Tibial artery (tissue), 4 donors: ENCODE results near the gene LTBR.

Experiments used
- DNase-seq, 2 donors: peaks; one replicate each; pipeline ENCODE4 v3.0.0-alpha.2; 2019
- H3K27ac ChIP-seq, 2 donors: fragments of 200-600 bp; sonication (generic) in 1 of 2; 1 replicate in 1 of 2; 2 replicates in 1 of 2; pipeline ENCODE4 v1.5.1; 2018 to 2019; ENCODE audit warnings: mild to moderate bottlenecking in 1 of 2
- H3K27me3 ChIP-seq, 2 donors: fragments of 200-600 bp; sonication (generic) in 1 of 2; one replicate each; pipeline versions ENCODE4 v1.5.1 to v1.6.0; 2016 to 2019
- H3K36me3 ChIP-seq, 3 donors: fragments of 200-600 bp; sonication (generic) in 2 of 3; one replicate each; pipeline ENCODE4 v1.5.1; 2016 to 2019; ENCODE audit warnings: mild to moderate bottlenecking in 2 of 3
- H3K4me1 ChIP-seq, 4 donors: fragments of 200-600 bp; sonication (generic) in 2 of 4; 1 replicate in 3 of 4; 2 replicates in 1 of 4; pipeline ENCODE4 v1.5.1; 2016 to 2019
- H3K4me3 ChIP-seq, 2 donors: fragments of 200-600 bp; sonication (generic) in 1 of 2; 1 replicate in 1 of 2; 2 replicates in 1 of 2; pipeline ENCODE4 v1.5.1; 2018 to 2019; ENCODE audit warnings: mild to moderate bottlenecking in 2 of 2
- H3K9me3 ChIP-seq, 3 donors: fragments of 200-600 bp; sonication (generic) in 1 of 3; one replicate each; pipeline ENCODE4 v1.5.1; 2016 to 2019
- intact Hi-C: fragments of 100-400 bp; cut with DNase I; formaldehyde crosslinking; loops from one replicate; pipeline ENCODE4 v1.15.0; 2023; ENCODE audit warnings: low total_unique reads
- TF ChIP-seq, protein P1 (sequence below), 2 experiments: fragments of 200-600 bp in 1 of 2; fragments of 450-650 bp in 1 of 2; IDR thresholded peaks; one replicate each; pipeline ENCODE4 v1.5.1; 2017 to 2019; ENCODE audit warnings: antibody characterized with exemption in 2 of 2, mild to moderate bottlenecking in 1 of 2, moderate library complexity in 1 of 2

The LTBR gene

GRCh38 chr12:6352193-6353173 is 31.5 kb upstream of the LTBR start:
- intact Hi-C loops = no loop called here
- Histone ChIP-seq H3K27me3 (no peaks in the 10 kb centered on the region), H3K27ac (peak overlapping the region in 1 of 2 donors; percentile 21), H3K4me1 (peaks cover 0 to 17% (median 8%) of the 10 kb centered on the region in 4 donors), H3K36me3 (peaks cover 0 to 4% (median 0%) of the 10 kb centered on the region in 3 donors), H3K9me3 (no peaks in the 10 kb centered on the region), H3K4me3 (no peak overlapping the region)
- DNase-seq = no peak
- TF ChIP-seq, protein P1, sequence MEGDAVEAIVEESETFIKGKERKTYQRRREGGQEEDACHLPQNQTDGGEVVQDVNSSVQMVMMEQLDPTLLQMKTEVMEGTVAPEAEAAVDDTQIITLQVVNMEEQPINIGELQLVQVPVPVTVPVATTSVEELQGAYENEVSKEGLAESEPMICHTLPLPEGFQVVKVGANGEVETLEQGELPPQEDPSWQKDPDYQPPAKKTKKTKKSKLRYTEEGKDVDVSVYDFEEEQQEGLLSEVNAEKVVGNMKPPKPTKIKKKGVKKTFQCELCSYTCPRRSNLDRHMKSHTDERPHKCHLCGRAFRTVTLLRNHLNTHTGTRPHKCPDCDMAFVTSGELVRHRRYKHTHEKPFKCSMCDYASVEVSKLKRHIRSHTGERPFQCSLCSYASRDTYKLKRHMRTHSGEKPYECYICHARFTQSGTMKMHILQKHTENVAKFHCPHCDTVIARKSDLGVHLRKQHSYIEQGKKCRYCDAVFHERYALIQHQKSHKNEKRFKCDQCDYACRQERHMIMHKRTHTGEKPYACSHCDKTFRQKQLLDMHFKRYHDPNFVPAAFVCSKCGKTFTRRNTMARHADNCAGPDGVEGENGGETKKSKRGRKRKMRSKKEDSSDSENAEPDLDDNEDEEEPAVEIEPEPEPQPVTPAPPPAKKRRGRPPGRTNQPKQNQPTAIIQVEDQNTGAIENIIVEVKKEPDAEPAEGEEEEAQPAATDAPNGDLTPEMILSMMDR (IDR thresholded peaks at IDR 0.05) = no peak

- Histone ChIP-seq H3K4me3 (no peak overlapping the region), H3K36me3 (no peaks in the 10 kb centered on the region), H3K9me3 (no peaks in the 10 kb centered on the region), H3K27ac (no peak overlapping the region), H3K27me3 (no peaks in the 10 kb centered on the region), H3K4me1 (peaks cover 0 to 15% (median 0%) of the 10 kb centered on the region in 4 donors)
- intact Hi-C loops = no loop called here
- TF ChIP-seq, protein P1 (IDR thresholded peaks at IDR 0.05) = no peak
- DNase-seq = no peak
Observed at GRCh38 chr12:6354495-6355393, 29.2 kb upstream of the LTBR start.

DNA sequence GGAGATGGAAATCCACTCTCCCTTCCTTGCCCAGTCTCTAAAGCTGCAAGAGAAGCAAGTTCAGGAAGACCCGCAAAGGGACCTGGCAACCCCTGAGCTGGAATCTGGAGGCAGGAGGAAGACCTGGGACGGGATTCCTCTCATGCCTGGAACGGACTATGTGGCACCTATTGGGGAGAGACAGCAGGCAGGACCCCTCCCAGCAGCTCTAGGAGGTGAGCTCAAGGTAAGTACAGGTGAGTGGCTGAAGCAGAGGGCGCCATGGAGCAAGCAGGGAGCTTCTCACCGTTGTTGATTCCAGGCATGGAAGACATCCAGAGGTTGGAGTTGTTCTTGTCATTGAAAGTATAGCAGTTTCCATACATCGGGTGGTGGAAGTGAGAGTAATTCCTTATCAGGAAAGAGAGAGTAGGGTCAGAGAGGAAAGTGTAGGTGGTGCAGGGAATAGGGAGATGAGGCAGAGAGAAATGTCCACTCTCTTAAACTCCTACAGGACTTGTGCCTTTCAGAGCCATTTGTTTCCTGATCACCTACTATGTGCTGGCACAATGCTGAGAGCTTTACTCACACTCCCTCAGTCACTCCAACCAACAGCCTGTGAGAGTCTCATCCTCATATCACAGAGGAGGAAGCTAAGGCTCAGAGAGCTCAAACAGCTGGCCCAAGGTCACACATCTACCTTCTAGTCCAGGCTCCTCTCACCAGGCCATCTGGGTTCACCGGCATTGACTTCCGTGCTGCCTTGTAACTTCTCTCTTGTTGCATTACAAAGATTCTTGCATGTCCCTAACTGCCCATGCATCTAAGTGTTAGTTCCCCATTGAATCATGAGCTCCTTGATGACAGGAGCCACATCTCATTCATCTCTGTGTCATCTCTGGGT is 28.2 kb upstream of the LTBR start:
- TF ChIP-seq, protein P1 (IDR thresholded peaks at IDR 0.05) = no peak
- Histone ChIP-seq H3K36me3 (peaks cover 0 to 5% (median 0%) of the 10 kb centered on the region in 3 donors), H3K27me3 (no peaks in the 10 kb centered on the region), H3K4me3 (no peak overlapping the region), H3K9me3 (no peaks in the 10 kb centered on the region), H3K4me1 (peaks cover 0 to 15% (median 0%) of the 10 kb centered on the region in 4 donors), H3K27ac (no peak overlapping the region)
- no peak for DNase-seq
- intact Hi-C loops = no loop called here

DNA sequence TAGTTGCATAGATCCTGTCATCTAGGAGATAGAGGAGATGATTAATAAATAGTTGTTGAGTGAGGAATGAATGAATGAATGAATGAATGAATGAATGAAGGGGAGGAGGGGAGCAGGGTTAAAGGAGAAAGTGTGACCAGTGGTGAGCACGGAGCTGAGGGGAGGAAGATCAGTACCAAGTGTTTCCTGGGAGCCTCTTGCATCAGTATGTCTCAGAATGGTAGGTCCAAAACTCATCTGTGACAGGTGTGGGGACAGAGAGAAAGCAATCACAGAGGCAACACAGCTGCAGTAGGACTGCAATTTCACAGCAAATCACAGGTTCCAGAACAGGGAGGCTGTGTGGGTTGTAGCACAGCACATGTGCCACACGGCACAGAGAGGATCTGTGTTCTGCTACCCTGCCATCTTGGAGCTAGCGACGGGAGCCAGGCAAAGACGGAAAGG is 27.6 kb upstream of the LTBR start:
- Histone ChIP-seq H3K9me3 (no peaks in the 10 kb centered on the region), H3K36me3 (peaks cover 0 to 10% (median 0%) of the 10 kb centered on the region in 3 donors), H3K4me3 (no peak overlapping the region), H3K27ac (no peak overlapping the region), H3K27me3 (no peaks in the 10 kb centered on the region), H3K4me1 (peaks cover 0 to 21% (median under 1%) of the 10 kb centered on the region in 4 donors)
- intact Hi-C loops = no loop called here
- TF ChIP-seq, protein P1 (IDR thresholded peaks at IDR 0.05) = no peak
- DNase-seq = no peak

- TF ChIP-seq, protein P1 (IDR thresholded peaks at IDR 0.05) = no peak
- Histone ChIP-seq H3K27ac (no peak overlapping the region), H3K36me3 (peaks cover 0 to 15% (median 0%) of the 10 kb centered on the region in 3 donors), H3K4me3 (no peak overlapping the region), H3K4me1 (peaks cover 0 to 38% (median 14%) of the 10 kb centered on the region in 4 donors), H3K9me3 (no peaks in the 10 kb centered on the region), H3K27me3 (no peaks in the 10 kb centered on the region)
- no peak for DNase-seq
- intact Hi-C loops = no loop called here
Observed at GRCh38 chr12:6358881-6359280, 25.1 kb upstream of the LTBR start.
